HG02870 (cell line): ENCODE data around the gene LRRC8C.
A peak's percentile ranks its signal among the peaks of the same experiment; 100 is the strongest.

Experiments
- ATAC-seq: cut with Tn5 transposase; IDR thresholded peaks from one replicate; pipeline ENCODE4 v1.9.1; 2021; ENCODE audit warnings: mild to moderate bottlenecking, moderate library complexity; ENCODE audit not compliant: unreplicated experiment

LRRC8C gene

DNA sequence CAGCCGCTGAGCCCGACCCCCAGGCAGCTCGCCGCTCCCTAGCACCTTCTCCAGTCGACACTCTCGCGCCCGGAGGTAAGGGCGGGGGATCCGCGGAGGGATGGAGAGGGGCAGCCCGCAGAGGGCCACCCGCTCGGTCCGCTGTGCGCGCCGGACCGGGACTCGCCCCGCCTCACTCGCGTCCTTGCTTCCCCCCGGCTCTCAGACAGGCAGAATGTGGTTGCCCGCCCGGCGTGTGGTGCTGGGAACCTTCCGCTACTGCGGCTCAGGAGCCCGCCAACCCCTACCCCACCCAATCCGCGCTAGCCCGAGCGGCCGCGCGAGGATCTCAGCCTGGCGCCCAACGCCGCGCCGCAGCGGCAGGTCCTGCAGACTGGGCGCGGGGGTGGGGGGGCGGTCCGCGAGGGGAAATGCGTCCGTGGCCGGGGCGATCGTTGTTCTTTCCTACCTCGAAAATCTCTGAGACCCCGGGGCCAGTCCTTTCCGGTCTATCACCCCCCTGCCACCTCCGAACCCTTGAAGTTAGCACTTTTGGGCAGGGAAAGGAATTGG is 404 bp downstream of the LRRC8C start:
- peak; percentile 34 for ATAC-seq

DNA sequence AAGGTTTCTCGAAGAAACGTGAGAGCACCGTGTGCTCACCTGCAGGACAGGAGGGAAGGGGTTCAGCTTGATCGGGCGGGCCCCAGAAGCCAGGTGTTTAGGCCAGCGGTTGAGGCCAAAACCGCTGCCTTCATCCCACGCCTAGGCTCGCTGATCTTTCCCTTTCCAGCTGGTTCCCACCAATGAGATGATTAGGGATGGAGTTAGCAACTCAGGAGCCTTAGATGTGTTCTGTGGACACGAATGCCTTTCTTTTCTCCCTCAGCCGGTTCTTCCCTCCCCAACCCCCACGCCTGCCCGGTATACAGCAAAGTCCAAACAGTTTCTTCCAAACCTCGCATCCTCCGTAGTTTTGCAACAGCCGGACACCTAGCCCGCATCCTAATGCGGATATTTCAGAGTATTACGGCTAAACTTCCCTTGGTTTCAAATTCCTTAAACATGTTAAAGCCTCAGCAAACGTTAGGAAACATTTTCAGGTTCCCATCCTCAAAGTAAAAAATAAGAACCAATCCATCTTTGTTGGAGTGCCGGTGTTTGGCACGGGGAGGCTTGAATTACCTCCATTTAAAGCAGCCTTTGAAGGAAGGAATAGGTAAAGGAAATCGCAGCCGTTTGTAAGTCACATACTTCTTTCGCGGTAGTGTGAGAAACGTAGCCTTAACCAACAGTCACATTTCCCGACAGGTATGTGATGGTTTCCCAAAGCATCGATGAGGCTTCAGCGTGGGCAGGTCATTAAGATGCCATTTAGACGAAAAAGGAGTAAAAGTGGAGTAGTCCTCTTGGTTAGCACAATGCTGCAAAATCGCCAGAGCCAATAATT is 1.1 kb downstream of the LRRC8C start:
- ATAC-seq, result no peak

DNA sequence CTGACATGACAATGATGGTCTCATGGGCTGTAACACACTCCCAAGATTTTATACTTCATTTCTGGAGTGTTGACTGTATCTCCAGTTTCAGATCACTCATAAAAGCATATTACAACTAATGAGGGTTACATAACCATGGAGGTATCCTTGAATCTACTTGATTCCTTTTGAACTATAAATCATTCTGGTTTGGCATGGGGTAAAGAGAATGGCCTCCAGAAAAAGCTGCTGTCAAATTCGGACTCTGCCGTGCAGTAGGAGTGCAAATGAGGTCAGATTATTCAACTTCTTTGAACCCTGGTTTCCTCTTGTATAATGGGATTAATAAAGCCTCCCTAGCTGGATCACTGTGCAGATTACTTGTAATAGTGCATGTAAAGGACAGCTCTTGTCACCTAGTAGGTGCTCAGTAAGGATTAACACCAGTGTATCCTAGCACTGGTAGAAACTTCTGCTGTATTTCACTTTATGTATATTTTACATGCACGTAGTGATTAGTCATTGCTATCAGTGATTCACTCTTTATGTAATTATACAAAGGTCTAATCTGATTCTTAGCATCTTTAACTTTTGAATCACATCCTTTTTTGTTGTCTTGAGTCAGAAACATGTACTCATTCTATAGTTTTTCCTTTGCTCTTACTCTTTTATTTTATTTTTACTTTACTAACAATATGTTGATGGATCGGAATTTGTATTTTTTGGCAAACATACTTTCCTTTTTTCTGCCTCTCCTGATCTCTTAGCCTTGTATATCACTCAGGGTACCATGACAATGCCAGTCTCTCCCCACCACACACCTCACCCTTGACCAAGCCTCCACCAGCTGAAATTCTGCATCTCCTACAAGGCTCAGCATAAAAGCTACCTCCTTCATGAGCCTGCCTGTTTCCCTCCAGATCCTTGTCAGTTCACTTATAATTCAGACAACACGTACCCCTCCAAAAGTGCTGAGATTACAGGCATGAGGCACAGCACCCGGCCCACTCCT is 3.2 kb downstream of the LRRC8C start:
- ATAC-seq, result no peak

DNA sequence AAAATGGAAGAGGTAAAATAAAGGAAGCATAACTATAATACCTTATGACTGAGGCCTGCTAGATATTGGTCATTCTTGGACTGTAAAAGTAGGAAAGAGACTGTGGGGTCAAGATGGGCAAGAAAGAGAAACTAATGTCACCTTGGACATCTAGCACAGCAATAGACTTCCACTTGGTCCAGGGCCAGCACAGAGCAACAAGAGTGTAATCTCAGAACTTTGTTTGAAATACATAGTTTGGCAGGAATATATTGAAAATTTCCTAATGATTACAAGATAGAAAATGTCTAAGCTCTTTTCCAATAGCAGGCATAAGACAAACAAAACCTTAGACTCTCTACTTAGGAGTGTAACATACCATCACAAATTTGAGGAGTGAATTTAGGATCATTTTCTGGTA is 4.6 kb downstream of the LRRC8C start:
- no peak for ATAC-seq

- no peak for ATAC-seq
Observed at GRCh38 chr1:89640440-89640839, 7.5 kb downstream of the LRRC8C start.

- ATAC-seq, result no peak
Observed at GRCh38 chr1:89641781-89642180, 8.9 kb downstream of the LRRC8C start.

- ATAC-seq, result no peak
Observed at GRCh38 chr1:89643577-89643976, 10.7 kb downstream of the LRRC8C start.

DNA sequence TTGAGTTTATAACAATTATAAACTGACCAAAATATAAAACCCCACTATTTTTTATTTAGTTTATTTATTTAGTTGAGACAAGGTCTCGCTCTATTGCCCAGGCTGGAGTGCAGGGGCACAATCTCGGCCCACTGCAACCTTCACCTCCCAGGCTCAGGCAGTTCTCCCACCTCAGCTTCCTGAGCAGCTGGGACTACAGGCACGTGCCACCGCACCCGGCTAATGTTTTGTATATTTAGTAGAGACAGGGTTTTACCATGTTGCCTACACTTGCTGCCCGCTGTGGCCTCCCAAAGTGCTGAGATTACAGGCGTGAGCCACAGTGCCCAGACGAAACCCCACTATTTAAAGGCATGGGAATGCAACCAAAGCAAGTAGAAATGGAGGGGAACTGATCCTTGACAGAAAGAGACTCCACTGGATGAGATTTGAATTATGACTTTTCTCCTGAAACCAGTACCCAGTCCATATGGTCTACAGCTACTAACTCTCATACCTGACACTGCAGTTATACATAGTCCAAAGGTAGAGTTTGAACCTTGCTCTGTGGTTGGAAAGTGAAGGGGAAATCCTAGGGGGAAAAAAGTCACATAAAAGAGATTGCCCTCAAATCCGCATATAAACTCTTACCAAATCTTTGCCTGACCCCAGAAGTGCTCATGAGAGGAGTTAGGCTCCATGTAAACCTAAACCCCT is 11.3 kb downstream of the LRRC8C start:
- ATAC-seq, result no peak

GRCh38 chr1:89646259-89646658 is 13.3 kb downstream of the LRRC8C start:
- ATAC-seq, result no peak

- no peak for ATAC-seq
Observed at GRCh38 chr1:89649783-89650182, 16.9 kb downstream of the LRRC8C start.

- no peak for ATAC-seq
Observed at GRCh38 chr1:89652373-89652772, 19.5 kb downstream of the LRRC8C start.

- ATAC-seq, result peak; percentile 77
Observed at GRCh38 chr1:89657886-89658285, 25.0 kb downstream of the LRRC8C start.

DNA sequence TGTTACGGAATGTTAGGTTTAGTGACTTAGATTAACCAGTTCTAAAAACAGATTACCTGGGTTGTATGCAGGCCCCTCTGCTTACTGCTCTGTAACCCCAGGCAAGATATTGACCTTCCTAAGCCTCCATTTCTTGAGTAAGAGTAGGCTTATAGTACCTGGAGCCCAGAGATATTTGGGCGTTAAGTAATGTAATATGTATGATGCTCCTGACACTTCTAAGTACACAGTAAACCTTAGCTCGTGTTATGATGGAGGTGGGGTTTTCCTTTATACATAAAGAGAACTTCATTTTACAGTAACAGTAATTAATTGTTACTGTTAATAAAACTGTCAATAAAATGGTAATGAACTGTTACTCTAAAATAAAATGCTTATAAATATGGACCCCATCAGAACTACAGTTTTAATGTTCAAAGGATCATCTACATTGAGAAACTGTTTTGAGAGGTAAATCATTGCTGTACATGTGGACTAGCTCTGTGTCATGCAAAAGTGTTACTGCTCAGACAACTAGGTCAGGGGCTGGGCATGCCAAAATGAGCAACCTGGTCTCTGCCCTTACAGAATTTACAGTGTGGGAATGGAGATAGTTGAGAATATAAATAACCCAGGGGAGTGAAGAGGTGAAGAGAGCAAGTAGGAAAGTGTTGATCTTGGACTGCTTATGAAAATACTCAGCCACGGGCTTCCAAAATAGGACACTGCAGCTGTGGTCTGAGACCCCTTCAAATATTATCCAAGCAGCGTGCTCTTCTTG is 26.6 kb downstream of the LRRC8C start:
- no peak for ATAC-seq

GRCh38 chr1:89660224-89661061 is 27.5 kb downstream of the LRRC8C start:
- no peak for ATAC-seq

DNA sequence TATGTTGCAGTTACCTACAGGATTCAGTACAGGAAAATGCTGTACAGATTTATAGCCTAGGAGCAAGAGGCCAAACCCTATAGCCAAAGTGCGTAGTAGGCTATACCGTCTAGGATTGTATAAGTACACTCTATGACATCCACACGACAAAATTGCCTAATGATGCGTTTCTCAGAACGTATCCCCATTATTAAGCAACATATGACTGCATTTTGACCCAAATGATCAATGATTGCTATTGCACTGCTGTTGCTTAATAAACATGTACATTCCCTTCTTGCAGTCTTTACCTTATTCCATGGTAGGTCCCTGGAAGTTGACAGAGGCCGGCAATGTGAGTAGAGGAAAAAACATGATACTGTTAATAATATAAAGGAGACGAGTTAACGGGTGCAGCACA is 33.0 kb downstream of the LRRC8C start:
- no peak for ATAC-seq

- no peak for ATAC-seq
Observed at GRCh38 chr1:89666640-89667039, 33.7 kb downstream of the LRRC8C start.

GRCh38 chr1:89667691-89668090 is 34.8 kb downstream of the LRRC8C start:
- ATAC-seq, result no peak

- no peak for ATAC-seq
Observed at GRCh38 chr1:89668961-89669360, 36.0 kb downstream of the LRRC8C start.

DNA sequence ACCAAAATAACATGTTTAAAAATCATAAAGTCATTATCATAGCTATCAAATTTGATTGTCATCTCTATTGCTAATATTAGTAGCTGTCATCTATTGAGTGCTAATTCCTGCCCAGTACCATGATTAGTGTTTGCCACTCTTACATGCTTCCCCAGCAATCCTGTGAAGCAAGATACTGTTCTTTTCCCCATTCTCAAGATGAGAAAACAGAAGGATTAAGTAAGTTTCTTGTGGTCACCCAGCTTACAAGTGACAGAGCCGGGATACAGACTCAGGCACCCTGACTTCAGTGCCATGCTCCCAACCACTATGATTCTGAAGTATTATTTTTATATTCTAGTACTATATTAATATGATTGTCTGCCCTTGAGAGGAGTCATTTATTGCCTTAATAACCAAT is 36.5 kb downstream of the LRRC8C start:
- no peak for ATAC-seq
